Right lobe of liver (tissue), 4 donors: ENCODE measurements around the gene DMTF1.

Source experiments
- POLR2A ChIP-seq: fragments of 450-650 bp; IDR thresholded peaks from one replicate; pipeline ENCODE4 v1.6.1; 2017; ENCODE audit warnings: antibody characterized with exemption, mild to moderate bottlenecking
- TF ChIP-seq, protein P1 (sequence below), 4 donors: fragments of 200-600 bp in 3 of 4; fragments of 450-650 bp in 1 of 4; IDR thresholded peaks; one replicate each; pipeline versions ENCODE4 v1.5.1 to v1.8.0; 2016 to 2022; ENCODE audit warnings: antibody characterized with exemption in 4 of 4, mild to moderate bottlenecking in 2 of 4
- donor health status: DM: no; HTN: no; CAD: no.
- donor health status: DM: no; HTN: no; CAD: no.
- donor health status: DM: no; HTN: yes; CAD: no.

DNA sequence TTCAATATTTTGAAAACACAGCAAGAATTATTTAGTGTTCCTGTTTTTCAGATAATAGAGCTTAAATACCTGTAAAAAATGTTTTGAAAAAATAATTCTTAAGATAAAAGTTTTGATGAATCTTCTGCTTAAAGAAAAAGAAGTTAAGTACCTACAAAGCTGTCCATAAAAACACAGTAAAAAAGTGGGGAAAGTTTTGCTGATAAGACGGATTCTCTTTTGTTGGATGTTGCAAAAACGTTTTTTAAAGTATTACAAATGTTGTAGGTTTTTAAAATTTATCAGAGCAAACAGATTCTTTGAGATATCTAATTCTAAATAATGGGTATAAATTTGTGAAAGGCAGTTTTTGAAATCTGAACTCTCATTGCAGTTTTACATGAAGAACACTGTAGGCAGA lies 12.2 kb downstream of the DMTF1 start:
- TF ChIP-seq, protein P1, sequence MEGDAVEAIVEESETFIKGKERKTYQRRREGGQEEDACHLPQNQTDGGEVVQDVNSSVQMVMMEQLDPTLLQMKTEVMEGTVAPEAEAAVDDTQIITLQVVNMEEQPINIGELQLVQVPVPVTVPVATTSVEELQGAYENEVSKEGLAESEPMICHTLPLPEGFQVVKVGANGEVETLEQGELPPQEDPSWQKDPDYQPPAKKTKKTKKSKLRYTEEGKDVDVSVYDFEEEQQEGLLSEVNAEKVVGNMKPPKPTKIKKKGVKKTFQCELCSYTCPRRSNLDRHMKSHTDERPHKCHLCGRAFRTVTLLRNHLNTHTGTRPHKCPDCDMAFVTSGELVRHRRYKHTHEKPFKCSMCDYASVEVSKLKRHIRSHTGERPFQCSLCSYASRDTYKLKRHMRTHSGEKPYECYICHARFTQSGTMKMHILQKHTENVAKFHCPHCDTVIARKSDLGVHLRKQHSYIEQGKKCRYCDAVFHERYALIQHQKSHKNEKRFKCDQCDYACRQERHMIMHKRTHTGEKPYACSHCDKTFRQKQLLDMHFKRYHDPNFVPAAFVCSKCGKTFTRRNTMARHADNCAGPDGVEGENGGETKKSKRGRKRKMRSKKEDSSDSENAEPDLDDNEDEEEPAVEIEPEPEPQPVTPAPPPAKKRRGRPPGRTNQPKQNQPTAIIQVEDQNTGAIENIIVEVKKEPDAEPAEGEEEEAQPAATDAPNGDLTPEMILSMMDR (IDR thresholded peaks at IDR 0.05) = no peak
- TF ChIP-seq POLR2A = no peak
